A673 (cell line): ENCODE measurements around the gene ABI3.

Experiments used
- EZH2 ChIP-seq: fragments of 200-600 bp; sonication (generic); IDR thresholded peaks from 2 replicates; pipeline ENCODE4 v1.6.1; 2017; ENCODE audit warnings: borderline replicate concordance, low read depth, mild to moderate bottlenecking, mixed read lengths, antibody characterized with exemption, low read length; ENCODE audit not compliant: poor library complexity, severe bottlenecking
- TF ChIP-seq, protein P1 (sequence below): fragments of 300-800, 200-600 bp; sonication (generic); conservative IDR thresholded peaks from 2 replicates; pipeline ENCODE4 v1.5.1; 2017; ENCODE audit warnings: low read depth, mild to moderate bottlenecking, antibody characterized with exemption, low read length, moderate library complexity, mixed read lengths

DNA sequence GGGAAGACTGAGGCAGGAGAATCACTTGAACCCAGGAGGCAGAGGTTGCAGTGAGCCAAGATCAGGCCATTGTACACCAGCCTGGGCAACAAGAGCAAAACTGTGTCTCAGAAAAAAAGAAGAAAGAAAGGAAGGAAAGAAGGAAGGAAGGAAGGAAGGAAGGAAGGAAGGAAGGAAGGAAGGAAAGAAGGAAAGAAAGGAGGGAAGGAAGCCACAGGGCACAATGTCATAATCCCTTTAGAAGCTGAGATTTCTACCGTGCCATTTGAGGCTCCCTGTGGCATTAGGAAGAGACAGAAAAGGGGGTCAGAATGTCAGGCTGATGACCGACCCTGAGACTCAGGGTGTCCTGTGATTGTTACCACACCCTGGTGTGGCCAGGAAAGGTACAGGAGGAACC is 6.7 kb upstream of the ABI3 start:
- TF ChIP-seq, protein P1, sequence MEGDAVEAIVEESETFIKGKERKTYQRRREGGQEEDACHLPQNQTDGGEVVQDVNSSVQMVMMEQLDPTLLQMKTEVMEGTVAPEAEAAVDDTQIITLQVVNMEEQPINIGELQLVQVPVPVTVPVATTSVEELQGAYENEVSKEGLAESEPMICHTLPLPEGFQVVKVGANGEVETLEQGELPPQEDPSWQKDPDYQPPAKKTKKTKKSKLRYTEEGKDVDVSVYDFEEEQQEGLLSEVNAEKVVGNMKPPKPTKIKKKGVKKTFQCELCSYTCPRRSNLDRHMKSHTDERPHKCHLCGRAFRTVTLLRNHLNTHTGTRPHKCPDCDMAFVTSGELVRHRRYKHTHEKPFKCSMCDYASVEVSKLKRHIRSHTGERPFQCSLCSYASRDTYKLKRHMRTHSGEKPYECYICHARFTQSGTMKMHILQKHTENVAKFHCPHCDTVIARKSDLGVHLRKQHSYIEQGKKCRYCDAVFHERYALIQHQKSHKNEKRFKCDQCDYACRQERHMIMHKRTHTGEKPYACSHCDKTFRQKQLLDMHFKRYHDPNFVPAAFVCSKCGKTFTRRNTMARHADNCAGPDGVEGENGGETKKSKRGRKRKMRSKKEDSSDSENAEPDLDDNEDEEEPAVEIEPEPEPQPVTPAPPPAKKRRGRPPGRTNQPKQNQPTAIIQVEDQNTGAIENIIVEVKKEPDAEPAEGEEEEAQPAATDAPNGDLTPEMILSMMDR: no peak
- no peak for TF ChIP-seq EZH2
